ENCODE data around the gene FAAP100. TPM values are rescaled to one million over a fixed set of nuclear protein-coding genes. Genes with fewer than 3 reads are reported as not detected.
A peak's percentile ranks its signal among the peaks of the same experiment; 100 is the strongest.

FAAP100 gene, protein sequence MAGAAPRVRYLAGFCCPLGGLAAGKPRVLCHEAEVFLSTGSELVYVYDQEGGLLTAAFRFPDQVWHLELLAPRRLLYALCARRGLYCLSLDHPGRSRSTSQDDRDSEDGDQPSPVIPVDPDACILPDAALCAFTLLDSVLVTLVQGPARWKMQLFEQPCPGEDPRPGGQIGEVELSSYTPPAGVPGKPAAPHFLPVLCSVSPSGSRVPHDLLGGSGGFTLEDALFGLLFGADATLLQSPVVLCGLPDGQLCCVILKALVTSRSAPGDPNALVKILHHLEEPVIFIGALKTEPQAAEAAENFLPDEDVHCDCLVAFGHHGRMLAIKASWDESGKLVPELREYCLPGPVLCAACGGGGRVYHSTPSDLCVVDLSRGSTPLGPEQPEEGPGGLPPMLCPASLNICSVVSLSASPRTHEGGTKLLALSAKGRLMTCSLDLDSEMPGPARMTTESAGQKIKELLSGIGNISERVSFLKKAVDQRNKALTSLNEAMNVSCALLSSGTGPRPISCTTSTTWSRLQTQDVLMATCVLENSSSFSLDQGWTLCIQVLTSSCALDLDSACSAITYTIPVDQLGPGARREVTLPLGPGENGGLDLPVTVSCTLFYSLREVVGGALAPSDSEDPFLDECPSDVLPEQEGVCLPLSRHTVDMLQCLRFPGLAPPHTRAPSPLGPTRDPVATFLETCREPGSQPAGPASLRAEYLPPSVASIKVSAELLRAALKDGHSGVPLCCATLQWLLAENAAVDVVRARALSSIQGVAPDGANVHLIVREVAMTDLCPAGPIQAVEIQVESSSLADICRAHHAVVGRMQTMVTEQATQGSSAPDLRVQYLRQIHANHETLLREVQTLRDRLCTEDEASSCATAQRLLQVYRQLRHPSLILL
- 19.2 TPM for polyA plus RNA-seq (2013)

- peaks cover 0 to 32% (median 29%) of the 10 kb centered on the region in 4 experiments for H3K4me1 ChIP-seq (ENCODE audit: control extremely low read depth in 1 of 4, control insufficient read depth in 4 of 4, insufficient read depth in 4 of 4, low read length in 3 of 4)
- ChIA-PET CTCF (interaction anchor here (1.1 to 1.2 kb wide), 2 partner anchors 9 to 12 kb away, joined by 3 to 9 read pairs; no protein-coding TSS in a partner anchor), POLR2A (interaction anchor here (0.6 to 3.0 kb wide), 2 partner anchors 8 to 14 kb away, joined by 3 to 18 read pairs; no protein-coding TSS in a partner anchor)
- DNase-seq: peak; percentile 76 to 87 (median 86)
- 0% methylated on average over 85 of the region's 85 CpGs for WGBS (ENCODE audit: insufficient coverage)
- peaks cover 6 to 46% (median 31%) of the 10 kb centered on the region in 4 experiments for H3K36me3 ChIP-seq (ENCODE audit: control insufficient read depth in 4 of 4, insufficient read depth in 4 of 4, low read length in 3 of 4)
- H3K9me3 ChIP-seq (ENCODE audit: control extremely low read depth in 1 of 5, control insufficient read depth in 4 of 5, insufficient read depth in 2 of 5, low read depth in 1 of 5, low read length in 4 of 5): no peaks in the 10 kb centered on the region
- H3K27me3 ChIP-seq (replicated peaks in 2 of 5; ENCODE audit: control insufficient read depth in 4 of 5, insufficient read depth in 5 of 5, low read length in 4 of 5): no peaks in the 10 kb centered on the region
- H3K27ac ChIP-seq (ENCODE audit: insufficient read depth in 1 of 2, low read depth in 1 of 2, low read length in 2 of 2, poor library complexity in 1 of 2, severe bottlenecking in 2 of 2): peak within 1 kb of the TSS; percentile 7 to 68
- peak within 1 kb of the TSS; percentile 69 to 92 (median 87) for H3K4me3 ChIP-seq (ENCODE audit: control insufficient read depth in 1 of 7, extremely low read depth in 1 of 7, insufficient read depth in 4 of 7, low read depth in 2 of 7, low read length in 6 of 7)
These were observed at the start of gene FAAP100 for GRCh38 chr17:81552244-81553017. TSS of gene FAAP100 (minus strand) at chr17:81552353. CDS start at chr17:81552330, 23 bp downstream.

- Histone ChIP-seq H3K4me3 (ENCODE audit: control insufficient read depth in 1 of 7, extremely low read depth in 1 of 7, insufficient read depth in 4 of 7, low read depth in 2 of 7, low read length in 6 of 7) (no peak overlapping the region), H3K9me3 (ENCODE audit: control extremely low read depth in 1 of 5, control insufficient read depth in 4 of 5, insufficient read depth in 2 of 5, low read depth in 1 of 5, low read length in 4 of 5) (no peaks in the 10 kb centered on the region), H3K27ac (ENCODE audit: insufficient read depth in 1 of 2, low read depth in 1 of 2, low read length in 2 of 2, poor library complexity in 1 of 2, severe bottlenecking in 2 of 2) (no peak overlapping the region), H3K4me1 (ENCODE audit: control extremely low read depth in 1 of 4, control insufficient read depth in 4 of 4, insufficient read depth in 4 of 4, low read length in 3 of 4) (no peaks in the 10 kb centered on the region), H3K36me3 (ENCODE audit: control insufficient read depth in 4 of 4, insufficient read depth in 4 of 4, low read length in 3 of 4) (peaks cover 18 to 72% (median 53%) of the 10 kb centered on the region in 4 experiments), H3K27me3 (replicated peaks in 2 of 5; ENCODE audit: control insufficient read depth in 4 of 5, insufficient read depth in 5 of 5, low read length in 4 of 5) (no peaks in the 10 kb centered on the region)
- DNase-seq: peak; percentile 65 to 86 (median 76)
- WGBS (ENCODE audit: insufficient coverage): 5% methylated on average over 3 of the region's 9 CpGs
- ChIA-PET CTCF (interaction anchor here (0.7 to 2.5 kb wide), 26 partner anchors 8 to 349 kb away, joined by 3 to 17 read pairs (median 4); no protein-coding TSS in a partner anchor), POLR2A (interaction anchor here (1.3 kb wide), 1 partner anchor 35 kb away, joined by 3 read pairs; no protein-coding TSS in a partner anchor)
These were observed 49.5 kb upstream of the FAAP100 start for GRCh38 chr17:81601525-81602120.

GRCh38 chr17:81599719-81600486 is 47.8 kb upstream of the FAAP100 start:
- H3K9me3 ChIP-seq (ENCODE audit: control extremely low read depth in 1 of 5, control insufficient read depth in 4 of 5, insufficient read depth in 2 of 5, low read depth in 1 of 5, low read length in 4 of 5): no peaks in the 10 kb centered on the region
- H3K27ac ChIP-seq (ENCODE audit: insufficient read depth in 1 of 2, low read depth in 1 of 2, low read length in 2 of 2, poor library complexity in 1 of 2, severe bottlenecking in 2 of 2): no peak overlapping the region
- peak in 1 of 3 donors; percentile 35 for DNase-seq
- no peaks in the 10 kb centered on the region for H3K4me1 ChIP-seq (ENCODE audit: control extremely low read depth in 1 of 4, control insufficient read depth in 4 of 4, insufficient read depth in 4 of 4, low read length in 3 of 4)
- peaks cover 24 to 74% (median 54%) of the 10 kb centered on the region in 4 experiments for H3K36me3 ChIP-seq (ENCODE audit: control insufficient read depth in 4 of 4, insufficient read depth in 4 of 4, low read length in 3 of 4)
- ChIA-PET CTCF (interaction anchor here (0.9 to 2.5 kb wide), 17 partner anchors 10 to 347 kb away, joined by 3 to 17 read pairs (median 5); no protein-coding TSS in a partner anchor), POLR2A (interaction anchor here (1.3 kb wide), 1 partner anchor 33 kb away, joined by 3 read pairs; no protein-coding TSS in a partner anchor)
- WGBS (ENCODE audit: insufficient coverage): 97% methylated on average over 10 of the region's 10 CpGs
- H3K27me3 ChIP-seq (replicated peaks in 2 of 5; ENCODE audit: control insufficient read depth in 4 of 5, insufficient read depth in 5 of 5, low read length in 4 of 5): no peaks in the 10 kb centered on the region
- H3K4me3 ChIP-seq (ENCODE audit: control insufficient read depth in 1 of 7, extremely low read depth in 1 of 7, insufficient read depth in 4 of 7, low read depth in 2 of 7, low read length in 6 of 7): no peak overlapping the region

DNA sequence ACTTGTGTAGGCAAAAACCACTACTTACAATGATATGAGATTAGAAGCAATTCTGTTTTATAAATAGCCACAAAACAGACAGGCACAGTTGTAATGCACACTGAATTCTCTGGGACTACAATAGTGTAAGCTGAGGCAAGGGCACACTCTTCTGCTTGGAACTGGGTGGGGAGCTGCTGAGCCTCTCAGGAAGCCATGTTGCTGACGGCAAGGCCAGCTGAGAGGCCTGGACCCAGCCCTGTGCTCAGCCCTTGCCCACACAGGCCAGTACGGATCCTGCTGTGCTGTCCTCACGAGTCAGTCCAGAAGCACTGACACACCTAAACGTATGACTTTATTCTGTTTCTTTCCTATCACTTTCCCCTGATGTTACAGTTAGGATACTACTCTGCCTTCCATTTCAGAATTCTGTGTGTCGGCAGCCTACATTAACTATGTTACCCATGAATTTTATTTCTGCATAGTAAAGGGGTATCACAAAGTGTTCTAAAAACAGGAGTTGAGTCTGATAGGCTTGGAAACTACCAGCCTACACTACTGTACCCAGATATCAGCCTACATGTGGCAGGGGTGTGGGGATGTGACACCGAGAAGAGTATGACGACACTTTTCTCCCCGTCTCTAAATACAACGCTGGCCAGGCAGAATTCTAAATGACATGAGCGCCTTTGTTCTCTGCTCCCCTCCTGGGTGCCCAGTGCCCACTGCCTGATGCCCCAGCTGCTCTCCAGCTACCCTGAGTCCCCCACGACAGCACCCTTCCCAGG is 41.1 kb upstream of the FAAP100 start:
- no peaks in the 10 kb centered on the region for H3K4me1 ChIP-seq (ENCODE audit: control extremely low read depth in 1 of 4, control insufficient read depth in 4 of 4, insufficient read depth in 4 of 4, low read length in 3 of 4)
- no peak overlapping the region for H3K4me3 ChIP-seq (ENCODE audit: control insufficient read depth in 1 of 7, extremely low read depth in 1 of 7, insufficient read depth in 4 of 7, low read depth in 2 of 7, low read length in 6 of 7)
- no peaks in the 10 kb centered on the region for H3K27me3 ChIP-seq (replicated peaks in 2 of 5; ENCODE audit: control insufficient read depth in 4 of 5, insufficient read depth in 5 of 5, low read length in 4 of 5)
- WGBS (ENCODE audit: insufficient coverage): 95% methylated on average over 10 of the region's 11 CpGs
- no peak for DNase-seq
- peaks cover 18 to 75% (median 62%) of the 10 kb centered on the region in 4 experiments for H3K36me3 ChIP-seq (ENCODE audit: control insufficient read depth in 4 of 4, insufficient read depth in 4 of 4, low read length in 3 of 4)
- no peak overlapping the region for H3K27ac ChIP-seq (ENCODE audit: insufficient read depth in 1 of 2, low read depth in 1 of 2, low read length in 2 of 2, poor library complexity in 1 of 2, severe bottlenecking in 2 of 2)
- ChIA-PET POLR2A (no interaction called here), CTCF (interaction anchor here (1.0 kb wide), 1 partner anchor 8 kb away, joined by 4 read pairs; no protein-coding TSS in a partner anchor)
- no peaks in the 10 kb centered on the region for H3K9me3 ChIP-seq (ENCODE audit: control extremely low read depth in 1 of 5, control insufficient read depth in 4 of 5, insufficient read depth in 2 of 5, low read depth in 1 of 5, low read length in 4 of 5)

DNA sequence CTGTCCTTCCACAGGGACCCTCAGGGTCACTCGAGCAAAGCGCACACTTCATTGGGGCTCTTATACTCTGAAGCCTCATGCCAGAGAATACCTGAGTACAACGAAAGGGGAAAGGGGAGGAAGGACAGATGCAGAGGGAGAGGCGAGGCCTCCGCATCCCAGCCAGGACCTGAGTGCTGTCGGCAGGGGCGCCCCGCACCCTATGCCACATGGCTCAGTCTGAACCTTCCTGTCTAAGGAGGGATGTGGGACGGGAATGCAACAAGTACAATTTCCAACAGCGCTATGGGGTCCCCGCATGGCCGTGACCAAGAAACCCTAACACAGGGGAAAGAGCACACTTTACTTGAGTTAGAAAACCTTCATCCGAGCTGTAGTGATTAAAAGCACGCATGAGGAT is 39.8 kb upstream of the FAAP100 start:
- CTCF ChIA-PET: interaction anchor here (4.1 kb wide), 1 partner anchor 9 kb away, joined by 13 read pairs; no protein-coding TSS in a partner anchor

More for the DNA sequence above, 39.8 kb upstream of the FAAP100 start:
- DNase-seq: no peak
- Histone ChIP-seq H3K9me3 (ENCODE audit: control extremely low read depth in 1 of 5, control insufficient read depth in 4 of 5, insufficient read depth in 2 of 5, low read depth in 1 of 5, low read length in 4 of 5) (no peaks in the 10 kb centered on the region), H3K36me3 (ENCODE audit: control insufficient read depth in 4 of 4, insufficient read depth in 4 of 4, low read length in 3 of 4) (peaks cover 18 to 74% (median 61%) of the 10 kb centered on the region in 4 experiments), H3K4me3 (ENCODE audit: control insufficient read depth in 1 of 7, extremely low read depth in 1 of 7, insufficient read depth in 4 of 7, low read depth in 2 of 7, low read length in 6 of 7) (no peak overlapping the region), H3K4me1 (ENCODE audit: control extremely low read depth in 1 of 4, control insufficient read depth in 4 of 4, insufficient read depth in 4 of 4, low read length in 3 of 4) (no peaks in the 10 kb centered on the region), H3K27me3 (replicated peaks in 2 of 5; ENCODE audit: control insufficient read depth in 4 of 5, insufficient read depth in 5 of 5, low read length in 4 of 5) (no peaks in the 10 kb centered on the region), H3K27ac (ENCODE audit: insufficient read depth in 1 of 2, low read depth in 1 of 2, low read length in 2 of 2, poor library complexity in 1 of 2, severe bottlenecking in 2 of 2) (no peak overlapping the region)
- POLR2A ChIA-PET: no interaction called here
- 91% methylated on average over 12 of the region's 14 CpGs for WGBS (ENCODE audit: insufficient coverage)
